Spinal cord (tissue), 10 donors: ENCODE results near the gene CRIP1. TPM values are rescaled to one million over a fixed set of nuclear protein-coding genes. Genes with fewer than 3 reads are reported as not detected.
A peak's percentile ranks its signal among the peaks of the same experiment; 100 is the strongest.

Source experiments
- DNase-seq, 6 donors: peaks; one replicate each; pipeline versions ENCODE4 v3.0.0 to v3.0.0-alpha.2; 2013 to 2015; ENCODE audit warnings: low spot score in 6 of 6, low read depth in 4 of 6
- H3K27ac ChIP-seq: one replicate; pipeline ENCODE4 v1.5.1; 2013; ENCODE audit warnings: low read depth, low read length, control low read depth
- H3K27me3 ChIP-seq: one replicate; pipeline ENCODE4 v1.6.1; 2013; ENCODE audit warnings: low read length; ENCODE audit not compliant: control insufficient read depth, insufficient read depth
- H3K36me3 ChIP-seq: one replicate; pipeline ENCODE4 v1.6.1; 2013; ENCODE audit warnings: low read length; ENCODE audit not compliant: control insufficient read depth, insufficient read depth
- H3K4me1 ChIP-seq: one replicate; pipeline ENCODE4 v1.6.1; 2013; ENCODE audit warnings: low read length; ENCODE audit not compliant: control insufficient read depth, insufficient read depth
- H3K4me3 ChIP-seq: one replicate; pipeline ENCODE4 v1.5.1; 2013; ENCODE audit warnings: low read depth, low read length, control low read depth
- H3K9me3 ChIP-seq: one replicate; pipeline ENCODE4 v1.6.1; 2013; ENCODE audit warnings: low read length; ENCODE audit not compliant: control insufficient read depth, insufficient read depth
- WGBS: methylation state at CpG from one replicate; pipeline ENCODE4 v1.1.5; 2013; ENCODE audit warnings: missing lambda C conversion rate; ENCODE audit not compliant: insufficient coverage; 5-methylcytosine and 5-hydroxymethylcytosine counted together
- polyA plus RNA-seq, 2 donors: library from polyadenylated mRNA; unstranded; fragments of 120-200 nt; gene quantifications; one replicate each; pipeline ENCODE4 v1.2.1, GENCODE V29; 2013; ENCODE audit not compliant: insufficient read length in 2 of 2
- total RNA-seq, 2 donors: library from RNA; depleted of rRNA in 1 of 2; stranded (reverse); fragments of 120-200 nt in 1 of 2; fragments of >200 nt in 1 of 2; gene quantifications; one replicate each; pipeline versions ENCODE4 v1.2.3 to v1.2.4, GENCODE V29; 2013 to 2014
- donor health status: healthy.

Gene CRIP1
- total and polyA plus RNA-seq, 4 donors = 4.3 to 34.5 (median 17.7) TPM

DNA sequence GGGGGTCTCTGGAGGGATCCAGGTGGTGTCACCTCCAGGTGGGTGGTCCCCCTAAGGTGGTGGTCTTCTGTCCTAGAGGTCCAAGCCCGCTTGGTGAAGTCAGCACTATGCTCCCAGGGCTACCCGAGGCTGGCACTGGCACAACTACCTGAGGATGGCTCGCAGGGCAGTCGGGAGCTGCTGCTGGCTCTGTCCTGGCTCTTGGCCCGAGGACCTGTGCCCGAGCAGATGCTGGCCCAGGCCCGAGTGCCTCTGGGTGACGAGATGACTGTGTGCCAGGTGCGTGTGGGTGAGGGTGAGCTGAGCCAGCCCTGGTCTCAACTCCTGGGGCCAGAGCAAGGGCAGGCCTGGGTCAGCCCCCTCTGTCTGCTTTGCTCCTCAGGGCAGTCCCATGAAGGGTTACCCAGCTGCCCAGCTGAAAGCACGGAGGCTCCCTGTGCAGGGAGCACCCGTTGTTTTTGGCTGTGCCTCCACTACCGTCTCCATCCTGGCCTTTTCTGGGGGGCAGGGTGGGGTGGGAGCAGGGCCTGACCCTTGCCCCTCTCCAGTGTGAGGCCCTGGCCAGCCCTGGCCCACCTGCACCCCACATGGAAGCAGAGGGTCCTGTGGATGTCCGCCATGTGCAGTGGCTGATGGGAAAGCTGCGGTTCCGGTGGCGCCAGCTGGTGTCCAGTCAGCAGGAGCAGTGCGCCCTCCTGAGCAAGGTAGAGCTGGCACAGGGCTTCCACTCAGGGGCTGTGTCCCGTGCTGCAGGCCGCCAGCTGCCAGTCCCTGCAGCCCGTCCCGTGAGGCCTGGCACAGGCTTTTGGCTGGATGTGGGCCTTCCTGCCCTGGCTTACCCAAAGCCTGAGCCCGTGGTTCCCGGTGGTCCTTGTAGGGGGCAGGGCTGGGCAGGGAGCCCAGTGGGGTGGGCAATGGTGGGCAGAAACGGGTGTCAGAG, 5.6 kb downstream of the CRIP1 start:
- WGBS = 90% methylated on average over 21 of the region's 24 CpGs
- H3K27me3 ChIP-seq = peaks cover 12% of the 10 kb centered on the region
- H3K36me3 ChIP-seq = peaks cover 51% of the 10 kb centered on the region
- DNase-seq = no peak
- H3K27ac ChIP-seq = no peak overlapping the region
- H3K4me1 ChIP-seq = peaks cover 44% of the 10 kb centered on the region
- peak overlapping the region; percentile 16 for H3K4me3 ChIP-seq
- H3K9me3 ChIP-seq = no peaks in the 10 kb centered on the region

- H3K27ac ChIP-seq = no peak overlapping the region
- peaks cover 3% of the 10 kb centered on the region for H3K27me3 ChIP-seq
- peak in 1 of 6 donors; percentile 8 for DNase-seq
- peaks cover 39% of the 10 kb centered on the region for H3K4me1 ChIP-seq
- WGBS = 92% methylated on average over 20 of the region's 20 CpGs
- no peak overlapping the region for H3K4me3 ChIP-seq
- H3K36me3 ChIP-seq = peaks cover 60% of the 10 kb centered on the region
- H3K9me3 ChIP-seq = no peaks in the 10 kb centered on the region
These were observed 6.5 kb downstream of the CRIP1 start for GRCh38 chr14:105492971-105493871.

- H3K27me3 ChIP-seq = no peaks in the 10 kb centered on the region
- H3K36me3 ChIP-seq = peaks cover 65% of the 10 kb centered on the region
- H3K9me3 ChIP-seq = no peaks in the 10 kb centered on the region
- peak in 1 of 6 donors; percentile 1 for DNase-seq
- peaks cover 39% of the 10 kb centered on the region for H3K4me1 ChIP-seq
- H3K4me3 ChIP-seq = no peak overlapping the region
- no peak overlapping the region for H3K27ac ChIP-seq
- WGBS = 92% methylated on average over 10 of the region's 16 CpGs
These were observed 7.4 kb downstream of the CRIP1 start for GRCh38 chr14:105493921-105494605.

DNA sequence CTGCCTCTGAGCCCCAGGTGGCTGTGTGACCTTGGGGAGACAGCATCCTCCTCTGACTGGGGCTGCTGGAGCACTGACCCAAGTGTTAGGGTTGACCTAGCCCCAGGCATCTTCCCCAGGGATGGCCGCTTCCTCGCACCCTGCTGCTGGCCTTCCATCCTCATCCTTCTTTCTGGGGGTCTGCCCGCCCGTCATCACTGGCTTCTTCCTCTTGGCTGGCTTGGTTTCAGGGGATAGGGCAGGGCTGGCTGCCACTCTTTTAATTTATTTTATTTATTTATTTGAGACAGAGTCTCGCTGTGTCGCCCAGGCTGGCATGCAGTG, 7.9 kb downstream of the CRIP1 start:
- Histone ChIP-seq H3K27me3 (no peaks in the 10 kb centered on the region), H3K4me3 (no peak overlapping the region), H3K4me1 (peaks cover 39% of the 10 kb centered on the region), H3K36me3 (peaks cover 70% of the 10 kb centered on the region), H3K27ac (no peak overlapping the region), H3K9me3 (no peaks in the 10 kb centered on the region)
- 86% methylated on average over 4 of the region's 6 CpGs for WGBS
- no peak for DNase-seq

DNA sequence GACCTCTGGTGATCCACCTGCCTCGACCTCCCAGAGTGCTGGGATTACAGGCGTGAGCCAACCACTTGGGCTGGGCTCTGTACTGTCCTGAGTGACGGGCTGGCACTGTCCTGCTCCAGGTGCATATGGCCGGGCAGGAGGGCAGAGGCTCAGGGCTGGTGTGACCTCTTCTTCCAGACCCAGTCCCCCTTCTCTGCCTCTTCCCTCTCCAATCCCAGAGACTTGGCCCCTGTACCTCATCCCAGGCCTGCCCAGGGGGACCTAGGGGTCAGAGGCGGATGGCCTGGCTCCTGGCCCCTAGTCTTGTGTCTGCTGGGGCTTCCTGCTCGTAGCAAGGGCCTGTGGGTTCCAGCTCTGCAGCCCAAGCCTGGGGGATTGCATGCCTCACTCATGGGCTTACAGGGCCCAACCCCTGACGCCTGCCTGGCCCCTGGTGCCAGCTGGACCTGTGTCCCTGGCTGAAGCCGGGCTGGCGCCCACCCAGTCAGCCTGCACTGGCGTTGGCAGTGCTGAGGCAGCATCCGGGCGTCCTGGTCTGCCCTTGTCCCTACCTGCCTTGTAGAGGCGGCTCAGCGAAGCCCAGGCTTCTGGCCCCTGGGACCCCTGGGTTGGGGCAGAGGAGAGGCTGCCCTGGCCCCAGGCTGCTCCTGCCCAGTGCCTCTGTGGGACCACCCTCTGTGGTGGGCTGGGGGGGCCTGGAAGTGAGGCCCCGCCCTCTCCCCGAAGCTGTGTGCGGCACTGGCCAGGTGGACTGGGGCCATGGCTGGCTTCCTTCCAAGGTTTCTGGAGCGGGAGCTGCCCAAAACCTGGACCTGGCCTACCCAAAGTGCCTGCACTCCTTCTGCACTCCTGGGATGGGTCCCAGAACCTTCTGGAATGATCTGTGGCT, 8.7 kb downstream of the CRIP1 start:
- DNase-seq = peak in 1 of 6 donors; percentile 4
- H3K27me3 ChIP-seq = no peaks in the 10 kb centered on the region
- H3K36me3 ChIP-seq = peaks cover 77% of the 10 kb centered on the region
- H3K27ac ChIP-seq = no peak overlapping the region
- WGBS = 88% methylated on average over 18 of the region's 18 CpGs
- H3K9me3 ChIP-seq = no peaks in the 10 kb centered on the region
- H3K4me3 ChIP-seq = no peak overlapping the region
- H3K4me1 ChIP-seq = peaks cover 39% of the 10 kb centered on the region

GRCh38 chr14:105495990-105496830, 9.5 kb downstream of the CRIP1 start:
- WGBS = 90% methylated on average over 12 of the region's 18 CpGs
- no peaks in the 10 kb centered on the region for H3K27me3 ChIP-seq
- no peak overlapping the region for H3K27ac ChIP-seq
- H3K9me3 ChIP-seq = no peaks in the 10 kb centered on the region
- no peak overlapping the region for H3K4me3 ChIP-seq
- peaks cover 78% of the 10 kb centered on the region for H3K36me3 ChIP-seq
- peak in 1 of 6 donors; percentile 1 for DNase-seq
- peaks cover 44% of the 10 kb centered on the region for H3K4me1 ChIP-seq

DNA sequence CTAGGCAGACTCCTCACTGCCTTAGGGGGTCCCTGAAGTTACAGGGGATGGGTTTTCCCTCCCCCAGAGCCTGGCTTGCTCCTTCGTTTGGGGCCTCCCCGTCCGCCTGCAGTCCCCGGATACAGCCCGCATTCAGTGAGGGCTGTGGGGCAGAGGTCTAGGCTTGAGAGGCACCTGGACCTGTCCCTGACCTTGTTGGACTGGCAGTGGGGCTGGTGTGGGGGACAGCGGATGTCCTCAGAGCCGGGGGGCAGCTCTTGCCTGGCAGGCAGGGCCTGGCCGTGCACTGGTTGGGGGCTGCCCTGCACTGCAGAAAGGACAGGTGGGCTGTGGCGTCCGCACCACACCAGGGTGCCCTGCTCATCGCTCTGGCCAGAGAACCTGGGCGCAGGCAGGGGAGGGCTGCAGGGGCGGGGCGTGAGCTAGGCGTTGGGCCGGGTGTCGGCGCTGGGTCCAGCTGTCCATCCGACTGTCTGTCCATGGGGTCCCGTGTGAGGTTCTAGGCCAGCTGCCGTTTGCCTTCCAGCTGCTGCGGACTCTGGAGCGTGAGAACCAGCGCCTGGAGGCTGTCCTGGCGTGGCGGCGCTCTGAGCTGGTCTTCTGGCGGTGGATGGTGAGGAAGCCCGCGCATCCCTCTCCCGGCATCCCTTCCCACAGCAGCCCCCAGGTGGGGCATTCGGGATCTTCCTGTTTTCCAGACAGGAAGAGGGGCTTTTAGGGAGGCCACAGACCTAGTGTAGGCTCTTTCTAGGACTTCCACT, 10.3 kb downstream of the CRIP1 start:
- DNase-seq = no peak
- no peaks in the 10 kb centered on the region for H3K27me3 ChIP-seq
- no peak overlapping the region for H3K4me3 ChIP-seq
- H3K4me1 ChIP-seq = peaks cover 37% of the 10 kb centered on the region
- no peaks in the 10 kb centered on the region for H3K9me3 ChIP-seq
- H3K27ac ChIP-seq = no peak overlapping the region
- WGBS = 96% methylated on average over 27 of the region's 32 CpGs
- peaks cover 77% of the 10 kb centered on the region for H3K36me3 ChIP-seq
